D721Med (cell line): ENCODE results near the gene VPS41.

Experiments
- DNase-seq: peaks from one replicate; pipeline ENCODE4 v3.0.0; 2011; ENCODE audit warnings: low spot score; ENCODE audit not compliant: insufficient read length
- FAIRE-seq: peaks from 2 replicates; lab custom pipeline; 2011; peaks lifted over from hg19 to GRCh38; lab: Jason Lieb, UNC
- CTCF ChIP-seq: IDR thresholded peaks from 2 replicates; pipeline ENCODE4 v1.5.1; 2012; ENCODE audit warnings: mild to moderate bottlenecking, control low read depth; ENCODE audit not compliant: insufficient read depth; ENCODE audit errors: missing control alignments

VPS41 gene

GRCh38 chr7:38728145-38728544 is 180.8 kb downstream of the VPS41 start:
- no peak for TF ChIP-seq CTCF
- no peak for DNase-seq
- FAIRE-seq: no peak

GRCh38 chr7:38727184-38727940 is 181.6 kb downstream of the VPS41 start:
- TF ChIP-seq CTCF: no peak
- FAIRE-seq (peak; percentile 60), DNase-seq (no peak)

- no peak for FAIRE-seq
- TF ChIP-seq CTCF: no peak
- DNase-seq: no peak
Measured at GRCh38 chr7:38723327-38723726, 185.7 kb downstream of the VPS41 start.

- TF ChIP-seq CTCF: no peak
- DNase-seq: no peak
- no peak for FAIRE-seq
Measured at GRCh38 chr7:38716397-38716796, 192.6 kb downstream of the VPS41 start.

- DNase-seq: no peak
- FAIRE-seq: no peak
- TF ChIP-seq CTCF: no peak
Measured at GRCh38 chr7:38709123-38709522, 199.9 kb downstream of the VPS41 start.

GRCh38 chr7:38704751-38705150 is 204.2 kb downstream of the VPS41 start:
- DNase-seq (no peak), FAIRE-seq (no peak)
- no peak for TF ChIP-seq CTCF

- DNase-seq (no peak), FAIRE-seq (no peak)
- TF ChIP-seq CTCF: no peak
Measured at GRCh38 chr7:38704041-38704547, 204.9 kb downstream of the VPS41 start.
